Ishikawa (cell line): ENCODE measurements around the gene ELMO1.

ENCODE experiments used
- CEBPB ChIP-seq: IDR thresholded peaks from 2 replicates; pipeline ENCODE4 v1.6.1; 2012
- CREB1 ChIP-seq: IDR thresholded peaks from 2 replicates; pipeline ENCODE4 v1.6.1; 2012; ENCODE audit warnings: low read depth
- EGR1 ChIP-seq: IDR thresholded peaks from 2 replicates; pipeline ENCODE4 v1.6.1; 2012
- EP300 ChIP-seq: IDR thresholded peaks from 2 replicates; pipeline ENCODE4 v1.6.1; 2012; ENCODE audit warnings: borderline replicate concordance
- FOXM1 ChIP-seq: IDR thresholded peaks from 2 replicates; pipeline ENCODE4 v1.6.1; 2012; ENCODE audit warnings: low read depth, borderline replicate concordance
- NFIC ChIP-seq: IDR thresholded peaks from 2 replicates; pipeline ENCODE4 v1.6.1; 2012
- RAD21 ChIP-seq: IDR thresholded peaks from 2 replicates; pipeline ENCODE4 v1.6.1; 2012; ENCODE audit warnings: low read depth
- REST ChIP-seq: IDR thresholded peaks from 2 replicates; pipeline ENCODE4 v1.6.1; 2012; ENCODE audit warnings: low read depth, mild to moderate bottlenecking
- TAF1 ChIP-seq: IDR thresholded peaks from 2 replicates; pipeline ENCODE4 v1.6.1; 2012; ENCODE audit warnings: low read depth, mild to moderate bottlenecking
- TCF12 ChIP-seq: IDR thresholded peaks from 2 replicates; pipeline ENCODE4 v1.6.1; 2012; ENCODE audit warnings: low read depth
- TEAD4 ChIP-seq: IDR thresholded peaks from 2 replicates; pipeline ENCODE4 v1.6.1; 2012
- USF1 ChIP-seq: IDR thresholded peaks from 2 replicates; pipeline ENCODE4 v1.6.1; 2012
- YY1 ChIP-seq: IDR thresholded peaks from 2 replicates; pipeline ENCODE4 v1.6.1; 2012; ENCODE audit warnings: low read depth
- ZBTB7A ChIP-seq: IDR thresholded peaks from 2 replicates; pipeline ENCODE4 v1.6.1; 2012; ENCODE audit warnings: low read depth
- TF ChIP-seq, protein P1 (sequence below): IDR thresholded peaks from 2 replicates; pipeline ENCODE4 v1.6.1; 2012

The ELMO1 gene

GRCh38 chr7:36916116-36916515 is 532.5 kb downstream of the ELMO1 start:
- TF ChIP-seq NFIC, result no peak
- TF ChIP-seq EGR1, result no peak
- no peak for TF ChIP-seq REST
- no peak for TF ChIP-seq CEBPB
- no peak for TF ChIP-seq TAF1
- TF ChIP-seq RAD21, result no peak
- TF ChIP-seq EP300, result no peak
- no peak for TF ChIP-seq CREB1
- TF ChIP-seq USF1, result no peak
- TF ChIP-seq, protein P1, sequence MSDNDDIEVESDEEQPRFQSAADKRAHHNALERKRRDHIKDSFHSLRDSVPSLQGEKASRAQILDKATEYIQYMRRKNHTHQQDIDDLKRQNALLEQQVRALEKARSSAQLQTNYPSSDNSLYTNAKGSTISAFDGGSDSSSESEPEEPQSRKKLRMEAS, result no peak
- TF ChIP-seq TCF12, result no peak
- no peak for TF ChIP-seq FOXM1
- TF ChIP-seq YY1, result no peak
- TF ChIP-seq ZBTB7A, result no peak

- TF ChIP-seq CEBPB (no peak), YY1 (no peak), REST (no peak), FOXM1 (no peak), CREB1 (no peak), TAF1 (no peak), NFIC (no peak), USF1 (no peak), RAD21 (no peak), TCF12 (no peak)
- TF ChIP-seq, protein P1, result no peak
Observed at GRCh38 chr7:36911788-36912187, 536.9 kb downstream of the ELMO1 start.

GRCh38 chr7:36910859-36911258 is 537.8 kb downstream of the ELMO1 start:
- TF ChIP-seq EGR1 (no peak), USF1 (no peak), FOXM1 (no peak), ZBTB7A (no peak), NFIC (no peak), TAF1 (no peak), EP300 (no peak), YY1 (no peak), TCF12 (no peak), CEBPB (no peak)
- TF ChIP-seq, protein P1, result no peak

GRCh38 chr7:36910401-36910800 is 538.3 kb downstream of the ELMO1 start:
- no peak for TF ChIP-seq TAF1
- TF ChIP-seq, protein P1, result no peak
- TF ChIP-seq ZBTB7A, result no peak
- TF ChIP-seq USF1, result no peak
- TF ChIP-seq TCF12, result no peak
- TF ChIP-seq CREB1, result no peak
- no peak for TF ChIP-seq FOXM1
- no peak for TF ChIP-seq REST
- no peak for TF ChIP-seq EP300
- TF ChIP-seq NFIC, result no peak
- TF ChIP-seq RAD21, result no peak
- TF ChIP-seq YY1, result no peak
- TF ChIP-seq CEBPB, result no peak
- no peak for TF ChIP-seq TEAD4
- TF ChIP-seq EGR1, result no peak
